ENCODE results near the gene TEX2. TPM values are rescaled to one million over a fixed set of nuclear protein-coding genes. Genes with fewer than 3 reads are reported as not detected.
A peak's percentile ranks its signal among the peaks of the same experiment; 100 is the strongest.

The TEX2 gene
- total and polyA plus RNA-seq, 2 experiments from 2014 or later: 7.5 to 17.7 TPM

DNA sequence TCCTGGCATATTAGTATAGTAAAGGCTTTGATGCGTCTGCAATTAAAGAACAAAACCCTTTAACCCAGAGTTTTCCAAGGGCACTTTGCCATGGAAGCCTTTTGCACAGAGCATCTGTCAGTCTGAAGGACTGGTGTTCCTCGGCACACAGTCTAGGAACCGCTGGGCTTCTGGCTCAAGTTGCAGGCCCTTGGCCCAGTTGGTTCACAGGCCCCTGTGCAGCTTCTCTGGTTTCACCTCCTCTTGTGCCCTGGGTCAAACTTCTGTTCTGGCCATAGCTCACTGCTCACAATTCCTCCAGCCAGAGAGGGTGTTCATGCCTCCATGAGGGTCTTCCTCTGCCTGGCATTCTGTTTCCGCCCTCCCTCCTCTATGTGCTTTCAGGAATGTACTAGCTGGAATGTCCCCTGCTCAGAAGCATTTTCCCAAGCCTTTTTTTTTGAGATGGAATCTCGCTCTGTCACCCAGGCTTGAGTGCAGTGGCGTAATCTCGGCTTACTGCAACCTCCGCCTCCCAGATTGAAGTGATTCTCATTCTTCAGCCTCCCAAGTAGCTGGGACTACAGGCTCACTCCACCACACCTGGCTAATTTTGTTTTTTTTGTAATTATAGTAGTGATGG lies 34.5 kb upstream of the TEX2 start:
- TF ChIP-seq ZNF331 (CRISPR knock-in tag; IDR thresholded peaks at IDR 0.05; ENCODE audit: low read depth) (no peak), JUNB (IDR thresholded peaks at IDR 0.05; ENCODE audit: unreplicated experiment) (no peak), EZH2phosphoT487 (IDR thresholded peaks at IDR 0.05; ENCODE audit: unreplicated experiment) (no peak), NANOG (IDR thresholded peaks at IDR 0.05; ENCODE audit: borderline replicate concordance) (no peak), EZH2 (IDR thresholded peaks at IDR 0.05; ENCODE audit: low read depth, unreplicated experiment) (no peak), STAT1 (IDR thresholded peaks at IDR 0.05; ENCODE audit: unreplicated experiment) (no peak)
- TF ChIP-seq, protein P1, sequence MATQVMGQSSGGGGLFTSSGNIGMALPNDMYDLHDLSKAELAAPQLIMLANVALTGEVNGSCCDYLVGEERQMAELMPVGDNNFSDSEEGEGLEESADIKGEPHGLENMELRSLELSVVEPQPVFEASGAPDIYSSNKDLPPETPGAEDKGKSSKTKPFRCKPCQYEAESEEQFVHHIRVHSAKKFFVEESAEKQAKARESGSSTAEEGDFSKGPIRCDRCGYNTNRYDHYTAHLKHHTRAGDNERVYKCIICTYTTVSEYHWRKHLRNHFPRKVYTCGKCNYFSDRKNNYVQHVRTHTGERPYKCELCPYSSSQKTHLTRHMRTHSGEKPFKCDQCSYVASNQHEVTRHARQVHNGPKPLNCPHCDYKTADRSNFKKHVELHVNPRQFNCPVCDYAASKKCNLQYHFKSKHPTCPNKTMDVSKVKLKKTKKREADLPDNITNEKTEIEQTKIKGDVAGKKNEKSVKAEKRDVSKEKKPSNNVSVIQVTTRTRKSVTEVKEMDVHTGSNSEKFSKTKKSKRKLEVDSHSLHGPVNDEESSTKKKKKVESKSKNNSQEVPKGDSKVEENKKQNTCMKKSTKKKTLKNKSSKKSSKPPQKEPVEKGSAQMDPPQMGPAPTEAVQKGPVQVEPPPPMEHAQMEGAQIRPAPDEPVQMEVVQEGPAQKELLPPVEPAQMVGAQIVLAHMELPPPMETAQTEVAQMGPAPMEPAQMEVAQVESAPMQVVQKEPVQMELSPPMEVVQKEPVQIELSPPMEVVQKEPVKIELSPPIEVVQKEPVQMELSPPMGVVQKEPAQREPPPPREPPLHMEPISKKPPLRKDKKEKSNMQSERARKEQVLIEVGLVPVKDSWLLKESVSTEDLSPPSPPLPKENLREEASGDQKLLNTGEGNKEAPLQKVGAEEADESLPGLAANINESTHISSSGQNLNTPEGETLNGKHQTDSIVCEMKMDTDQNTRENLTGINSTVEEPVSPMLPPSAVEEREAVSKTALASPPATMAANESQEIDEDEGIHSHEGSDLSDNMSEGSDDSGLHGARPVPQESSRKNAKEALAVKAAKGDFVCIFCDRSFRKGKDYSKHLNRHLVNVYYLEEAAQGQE (IDR thresholded peaks at IDR 0.05; ENCODE audit: unreplicated experiment): no peak
- TF ChIP-seq, protein P2, sequence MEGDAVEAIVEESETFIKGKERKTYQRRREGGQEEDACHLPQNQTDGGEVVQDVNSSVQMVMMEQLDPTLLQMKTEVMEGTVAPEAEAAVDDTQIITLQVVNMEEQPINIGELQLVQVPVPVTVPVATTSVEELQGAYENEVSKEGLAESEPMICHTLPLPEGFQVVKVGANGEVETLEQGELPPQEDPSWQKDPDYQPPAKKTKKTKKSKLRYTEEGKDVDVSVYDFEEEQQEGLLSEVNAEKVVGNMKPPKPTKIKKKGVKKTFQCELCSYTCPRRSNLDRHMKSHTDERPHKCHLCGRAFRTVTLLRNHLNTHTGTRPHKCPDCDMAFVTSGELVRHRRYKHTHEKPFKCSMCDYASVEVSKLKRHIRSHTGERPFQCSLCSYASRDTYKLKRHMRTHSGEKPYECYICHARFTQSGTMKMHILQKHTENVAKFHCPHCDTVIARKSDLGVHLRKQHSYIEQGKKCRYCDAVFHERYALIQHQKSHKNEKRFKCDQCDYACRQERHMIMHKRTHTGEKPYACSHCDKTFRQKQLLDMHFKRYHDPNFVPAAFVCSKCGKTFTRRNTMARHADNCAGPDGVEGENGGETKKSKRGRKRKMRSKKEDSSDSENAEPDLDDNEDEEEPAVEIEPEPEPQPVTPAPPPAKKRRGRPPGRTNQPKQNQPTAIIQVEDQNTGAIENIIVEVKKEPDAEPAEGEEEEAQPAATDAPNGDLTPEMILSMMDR (conservative IDR thresholded peaks at IDR 0.05; ENCODE audit: low read depth in 2 of 2): no peak
- H3K4me3 ChIP-seq: no peak overlapping the region
- H3K36me3 ChIP-seq (ENCODE audit: insufficient read depth): no peaks in the 10 kb centered on the region
- no peaks in the 10 kb centered on the region for H3K27me3 ChIP-seq (ENCODE audit: insufficient read depth)
- Mint-ChIP-seq H3K27ac (no peak overlapping the region), H3K4me3 (no peak overlapping the region), H3K27me3 (ENCODE audit: insufficient read depth, low read depth, poor library complexity) (peaks cover 2% of the 10 kb centered on the region), H3K36me3 (ENCODE audit: low read depth) (peaks cover 4% of the 10 kb centered on the region; the same call in 2 of the 3 replicates), H3K9me3 (peaks cover 3% of the 10 kb centered on the region; the same call in 1 of the 3 replicates), H3K4me1 (no peaks in the 10 kb centered on the region)
- H2AFZ ChIP-seq: no peak overlapping the region
- no peak overlapping the region for H3K4me2 ChIP-seq
- no peaks in the 10 kb centered on the region for H3K4me1 ChIP-seq (ENCODE audit: insufficient read depth)
- H3K79me2 ChIP-seq (replicated peaks; ENCODE audit: insufficient read depth): no peaks in the 10 kb centered on the region
- H3K9me2 ChIP-seq (ENCODE audit: insufficient read depth): no peaks in the 10 kb centered on the region
- H3F3A ChIP-seq (replicated peaks; ENCODE audit: low read depth): no peaks in the 10 kb centered on the region
- ATAC-seq: no peak
- H4K20me1 ChIP-seq (replicated peaks; ENCODE audit: insufficient read depth): no peaks in the 10 kb centered on the region
- H3K27ac ChIP-seq (ENCODE audit: low read depth): no peak overlapping the region
- DNase-seq (ENCODE audit: low spot score): peak; percentile 25

DNA sequence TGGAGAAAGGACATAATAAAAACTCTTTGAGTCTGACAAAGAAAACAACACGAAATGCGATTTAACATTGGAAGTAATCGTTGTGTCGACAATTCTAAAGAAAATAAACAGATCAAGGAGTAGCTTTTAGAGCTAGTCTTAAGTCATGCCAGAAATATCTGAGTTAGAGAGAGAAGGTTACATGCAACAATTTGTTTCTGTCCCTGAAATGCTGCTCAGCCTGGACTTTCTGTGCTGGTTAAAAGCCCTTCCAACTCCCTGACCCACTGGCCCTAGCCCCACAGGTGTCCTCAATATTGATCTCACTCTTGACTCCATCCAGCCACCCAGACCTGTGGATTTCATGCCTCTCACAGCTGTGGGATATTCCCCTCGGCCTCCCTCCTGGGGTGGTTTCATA lies 33.2 kb upstream of the TEX2 start:
- no peaks in the 10 kb centered on the region for H3K4me1 ChIP-seq (ENCODE audit: insufficient read depth)
- H3K27me3 Mint-ChIP-seq (ENCODE audit: insufficient read depth, low read depth, poor library complexity): peaks cover 2% of the 10 kb centered on the region
- no peak for ATAC-seq
- no peak overlapping the region for H3K27ac Mint-ChIP-seq
- no peaks in the 10 kb centered on the region for H3K27me3 ChIP-seq (ENCODE audit: insufficient read depth)
- H3K4me1 Mint-ChIP-seq: no peaks in the 10 kb centered on the region
- H3K4me3 ChIP-seq: no peak overlapping the region
- no peaks in the 10 kb centered on the region for H3K9me2 ChIP-seq (ENCODE audit: insufficient read depth)
- H3F3A ChIP-seq (replicated peaks; ENCODE audit: low read depth): no peaks in the 10 kb centered on the region
- H3K36me3 ChIP-seq (ENCODE audit: insufficient read depth): no peaks in the 10 kb centered on the region
- no peaks in the 10 kb centered on the region for H3K79me2 ChIP-seq (replicated peaks; ENCODE audit: insufficient read depth)
- no peaks in the 10 kb centered on the region for H4K20me1 ChIP-seq (replicated peaks; ENCODE audit: insufficient read depth)
- no peak for DNase-seq (ENCODE audit: low spot score)
- no peak overlapping the region for H3K4me2 ChIP-seq
- H2AFZ ChIP-seq: no peak overlapping the region
- peaks cover 7% of the 10 kb centered on the region; the same call in 2 of the 3 replicates for H3K36me3 Mint-ChIP-seq (ENCODE audit: low read depth)
- H3K27ac ChIP-seq (ENCODE audit: low read depth): no peak overlapping the region
- H3K4me3 Mint-ChIP-seq: no peak overlapping the region
- peaks cover 13% of the 10 kb centered on the region for H3K9me3 Mint-ChIP-seq
- TF ChIP-seq EZH2 (IDR thresholded peaks at IDR 0.05; ENCODE audit: low read depth, unreplicated experiment) (no peak), CREB1 (CRISPR knock-in tag; IDR thresholded peaks at IDR 0.05; ENCODE audit: low read depth) (no peak)
- TF ChIP-seq, protein P1 (IDR thresholded peaks at IDR 0.05; ENCODE audit: unreplicated experiment): no peak
- TF ChIP-seq, protein P3, sequence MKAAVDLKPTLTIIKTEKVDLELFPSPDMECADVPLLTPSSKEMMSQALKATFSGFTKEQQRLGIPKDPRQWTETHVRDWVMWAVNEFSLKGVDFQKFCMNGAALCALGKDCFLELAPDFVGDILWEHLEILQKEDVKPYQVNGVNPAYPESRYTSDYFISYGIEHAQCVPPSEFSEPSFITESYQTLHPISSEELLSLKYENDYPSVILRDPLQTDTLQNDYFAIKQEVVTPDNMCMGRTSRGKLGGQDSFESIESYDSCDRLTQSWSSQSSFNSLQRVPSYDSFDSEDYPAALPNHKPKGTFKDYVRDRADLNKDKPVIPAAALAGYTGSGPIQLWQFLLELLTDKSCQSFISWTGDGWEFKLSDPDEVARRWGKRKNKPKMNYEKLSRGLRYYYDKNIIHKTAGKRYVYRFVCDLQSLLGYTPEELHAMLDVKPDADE (IDR thresholded peaks at IDR 0.05): no peak
